Liver (tissue), 9 donors: ENCODE measurements around the gene CEP85L. TPM values are rescaled to one million over a fixed set of nuclear protein-coding genes. Genes with fewer than 3 reads are reported as not detected.

Experiments
- DNase-seq: peaks from one replicate; pipeline ENCODE4 v3.0.0-alpha.2; 2017; ENCODE audit warnings: low spot score
- H3K27ac ChIP-seq, 2 donors: one replicate each; pipeline ENCODE4 v1.7.0; 2013; ENCODE audit warnings: inconsistent platforms in 2 of 2, low read length in 2 of 2, control low read depth in 1 of 2, low read depth in 1 of 2, mild to moderate bottlenecking in 1 of 2
- H3K27me3 ChIP-seq, 4 donors: one replicate each; pipeline versions ENCODE4 v1.6.1 to v1.7.0; 2013; ENCODE audit warnings: low read length in 3 of 4, inconsistent platforms in 1 of 4, mild to moderate bottlenecking in 1 of 4, moderate library complexity in 1 of 4; ENCODE audit not compliant: control insufficient read depth in 4 of 4, insufficient read depth in 4 of 4
- H3K36me3 ChIP-seq, 4 donors: one replicate each; pipeline versions ENCODE4 v1.6.1 to v1.7.0; 2013; ENCODE audit warnings: low read length in 3 of 4, mild to moderate bottlenecking in 3 of 4, low read depth in 1 of 4, moderate library complexity in 1 of 4; ENCODE audit not compliant: control insufficient read depth in 4 of 4, insufficient read depth in 3 of 4
- H3K4me1 ChIP-seq, 4 donors: one replicate each; pipeline versions ENCODE4 v1.6.1 to v1.7.0; 2013; ENCODE audit warnings: low read length in 3 of 4, mild to moderate bottlenecking in 3 of 4, moderate library complexity in 1 of 4; ENCODE audit not compliant: control insufficient read depth in 4 of 4, insufficient read depth in 4 of 4
- H3K4me3 ChIP-seq, 3 donors: one replicate each; pipeline versions ENCODE4 v1.6.1 to v1.7.0; 2013; ENCODE audit warnings: low read length in 3 of 3, control low read depth in 1 of 3, low read depth in 1 of 3, mild to moderate bottlenecking in 1 of 3
- H3K9ac ChIP-seq, 2 donors: one replicate each; pipeline ENCODE4 v1.7.0; 2013; ENCODE audit warnings: low read length in 2 of 2, mild to moderate bottlenecking in 2 of 2, moderate library complexity in 2 of 2, control low read depth in 1 of 2, low read depth in 1 of 2
- H3K9me3 ChIP-seq, 4 donors: one replicate each; pipeline versions ENCODE4 v1.6.1 to v1.7.0; 2013; ENCODE audit warnings: low read length in 3 of 4; ENCODE audit not compliant: control insufficient read depth in 4 of 4
- EGR1 ChIP-seq, 2 donors: IDR thresholded peaks; 2 replicates each; pipeline ENCODE4 v1.6.1; 2016 to 2018; ENCODE audit warnings: antibody characterized with exemption in 2 of 2, low read depth in 2 of 2
- FOXA1 ChIP-seq: IDR thresholded peaks from 2 replicates; pipeline ENCODE4 v1.6.1; 2016; ENCODE audit warnings: antibody characterized with exemption
- FOXA2 ChIP-seq: IDR thresholded peaks from 2 replicates; pipeline ENCODE4 v1.6.1; 2016; ENCODE audit warnings: antibody characterized with exemption
- GABPA ChIP-seq, 2 donors: IDR thresholded peaks in 1 of 2; conservative IDR thresholded peaks in 1 of 2; 2 replicates each; pipeline ENCODE4 v1.6.1; 2016; ENCODE audit warnings: antibody characterized with exemption in 2 of 2, mild to moderate bottlenecking in 1 of 2, moderate library complexity in 1 of 2
- HNF4A ChIP-seq, 2 donors: conservative IDR thresholded peaks; 2 replicates each; pipeline ENCODE4 v1.6.1; 2016; ENCODE audit warnings: antibody characterized with exemption in 2 of 2, mild to moderate bottlenecking in 2 of 2
- HNF4G ChIP-seq: IDR thresholded peaks from 2 replicates; pipeline ENCODE4 v1.6.1; 2016; ENCODE audit warnings: antibody characterized with exemption
- JUND ChIP-seq, 2 donors: IDR thresholded peaks; 2 replicates each; pipeline ENCODE4 v1.6.1; 2016; ENCODE audit warnings: antibody characterized with exemption in 2 of 2
- NR2F2 ChIP-seq: IDR thresholded peaks from 2 replicates; pipeline ENCODE4 v1.6.1; 2016; ENCODE audit warnings: antibody characterized with exemption
- RAD21 ChIP-seq, 2 donors: IDR thresholded peaks; 2 replicates each; pipeline ENCODE4 v1.6.1; 2016; ENCODE audit warnings: antibody characterized with exemption in 2 of 2, mild to moderate bottlenecking in 2 of 2
- REST ChIP-seq: IDR thresholded peaks from 2 replicates; pipeline ENCODE4 v1.6.1; 2016; ENCODE audit warnings: antibody characterized with exemption, mild to moderate bottlenecking
- RXRA ChIP-seq, 2 donors: IDR thresholded peaks; 2 replicates each; pipeline ENCODE4 v1.6.1; 2017 to 2018; ENCODE audit warnings: antibody characterized with exemption in 2 of 2, mild to moderate bottlenecking in 1 of 2
- SP1 ChIP-seq: IDR thresholded peaks from 2 replicates; pipeline ENCODE4 v1.6.1; 2018; ENCODE audit warnings: antibody characterized with exemption, mild to moderate bottlenecking
- TAF1 ChIP-seq: conservative IDR thresholded peaks from 2 replicates; pipeline ENCODE4 v1.6.1; 2016; ENCODE audit warnings: antibody characterized with exemption, mild to moderate bottlenecking
- YY1 ChIP-seq: IDR thresholded peaks from 2 replicates; pipeline ENCODE4 v1.6.1; 2016; ENCODE audit warnings: antibody characterized with exemption, mild to moderate bottlenecking
- WGBS: extraction: QIAGEN DNeasy Blood & Tissue Kit; methylation state at CpG from one replicate; pipeline ENCODE4 v1.1.7; 2013; 5-methylcytosine and 5-hydroxymethylcytosine counted together
- polyA plus RNA-seq, 2 donors: library from polyadenylated mRNA; stranded (reverse) in 1 of 2; unstranded in 1 of 2; fragments of 200-250 nt in 1 of 2; fragments of >200 nt in 1 of 2; fragmentation: Nextera tagmentation in 1 of 2; extraction: Ambion mirVana in 1 of 2; gene quantifications; one replicate each; pipeline versions ENCODE4 v1.2.1 to v1.2.3, GENCODE V29; 2013 to 2015
- total RNA-seq, 2 donors: library from RNA; depleted of rRNA; stranded (reverse); fragments of >200 nt; gene quantifications; one replicate each; pipeline ENCODE4 v1.2.3, GENCODE V29; 2014
- TF ChIP-seq, protein P1 (sequence below): fragments of 150-350 bp; IDR thresholded peaks from 2 replicates; pipeline ENCODE4 v1.5.1; 2017; ENCODE audit warnings: improper control_type of control experiment, low read depth, low read length; ENCODE audit not compliant: missing input control
- TF ChIP-seq, protein P2 (sequence below): IDR thresholded peaks from 2 replicates; pipeline ENCODE4 v1.6.1; 2016; ENCODE audit warnings: antibody characterized with exemption
- TF ChIP-seq, protein P3 (sequence below): IDR thresholded peaks from 2 replicates; pipeline ENCODE4 v1.6.1; 2016; ENCODE audit warnings: antibody characterized with exemption
- TF ChIP-seq, protein P4 (sequence below): IDR thresholded peaks from 2 replicates; pipeline ENCODE4 v1.6.1; 2016; ENCODE audit warnings: antibody characterized with exemption
- donor health status: healthy.
- donor health status: healthy.
- donor health status: healthy.
- donor health status: healthy.
- donor health status: healthy.

The CEP85L gene
- total and polyA plus RNA-seq, 4 donors: 0.40 to 6.4 (median 2.3) TPM

- Histone ChIP-seq H3K36me3 (peaks cover 0 to 3% (median under 1%) of the 10 kb centered on the region in 4 donors), H3K27ac (no peak overlapping the region), H3K9ac (no peak overlapping the region), H3K4me1 (no peaks in the 10 kb centered on the region), H3K27me3 (no peaks in the 10 kb centered on the region), H3K9me3 (no peaks in the 10 kb centered on the region), H3K4me3 (no peak overlapping the region)
- WGBS: 88% methylated on average over 5 of the region's 5 CpGs
- no peak for TF ChIP-seq FOXA2
- TF ChIP-seq, protein P1, sequence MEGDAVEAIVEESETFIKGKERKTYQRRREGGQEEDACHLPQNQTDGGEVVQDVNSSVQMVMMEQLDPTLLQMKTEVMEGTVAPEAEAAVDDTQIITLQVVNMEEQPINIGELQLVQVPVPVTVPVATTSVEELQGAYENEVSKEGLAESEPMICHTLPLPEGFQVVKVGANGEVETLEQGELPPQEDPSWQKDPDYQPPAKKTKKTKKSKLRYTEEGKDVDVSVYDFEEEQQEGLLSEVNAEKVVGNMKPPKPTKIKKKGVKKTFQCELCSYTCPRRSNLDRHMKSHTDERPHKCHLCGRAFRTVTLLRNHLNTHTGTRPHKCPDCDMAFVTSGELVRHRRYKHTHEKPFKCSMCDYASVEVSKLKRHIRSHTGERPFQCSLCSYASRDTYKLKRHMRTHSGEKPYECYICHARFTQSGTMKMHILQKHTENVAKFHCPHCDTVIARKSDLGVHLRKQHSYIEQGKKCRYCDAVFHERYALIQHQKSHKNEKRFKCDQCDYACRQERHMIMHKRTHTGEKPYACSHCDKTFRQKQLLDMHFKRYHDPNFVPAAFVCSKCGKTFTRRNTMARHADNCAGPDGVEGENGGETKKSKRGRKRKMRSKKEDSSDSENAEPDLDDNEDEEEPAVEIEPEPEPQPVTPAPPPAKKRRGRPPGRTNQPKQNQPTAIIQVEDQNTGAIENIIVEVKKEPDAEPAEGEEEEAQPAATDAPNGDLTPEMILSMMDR: no peak
- TF ChIP-seq JUND (IDR thresholded peaks at IDR 0.05): no peak
- TF ChIP-seq REST: no peak
- TF ChIP-seq YY1: no peak
- TF ChIP-seq HNF4A (conservative IDR thresholded peaks at IDR 0.05): no peak
- TF ChIP-seq, protein P2, sequence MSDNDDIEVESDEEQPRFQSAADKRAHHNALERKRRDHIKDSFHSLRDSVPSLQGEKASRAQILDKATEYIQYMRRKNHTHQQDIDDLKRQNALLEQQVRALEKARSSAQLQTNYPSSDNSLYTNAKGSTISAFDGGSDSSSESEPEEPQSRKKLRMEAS: no peak
- TF ChIP-seq, protein P3, sequence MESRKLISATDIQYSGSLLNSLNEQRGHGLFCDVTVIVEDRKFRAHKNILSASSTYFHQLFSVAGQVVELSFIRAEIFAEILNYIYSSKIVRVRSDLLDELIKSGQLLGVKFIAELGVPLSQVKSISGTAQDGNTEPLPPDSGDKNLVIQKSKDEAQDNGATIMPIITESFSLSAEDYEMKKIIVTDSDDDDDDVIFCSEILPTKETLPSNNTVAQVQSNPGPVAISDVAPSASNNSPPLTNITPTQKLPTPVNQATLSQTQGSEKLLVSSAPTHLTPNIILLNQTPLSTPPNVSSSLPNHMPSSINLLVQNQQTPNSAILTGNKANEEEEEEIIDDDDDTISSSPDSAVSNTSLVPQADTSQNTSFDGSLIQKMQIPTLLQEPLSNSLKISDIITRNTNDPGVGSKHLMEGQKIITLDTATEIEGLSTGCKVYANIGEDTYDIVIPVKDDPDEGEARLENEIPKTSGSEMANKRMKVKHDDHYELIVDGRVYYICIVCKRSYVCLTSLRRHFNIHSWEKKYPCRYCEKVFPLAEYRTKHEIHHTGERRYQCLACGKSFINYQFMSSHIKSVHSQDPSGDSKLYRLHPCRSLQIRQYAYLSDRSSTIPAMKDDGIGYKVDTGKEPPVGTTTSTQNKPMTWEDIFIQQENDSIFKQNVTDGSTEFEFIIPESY: no peak
- TF ChIP-seq GABPA (IDR thresholded peaks at IDR 0.05 in 1 of 2, conservative IDR thresholded peaks at IDR 0.05 in 1 of 2): no peak
- TF ChIP-seq SP1: no peak
- no peak for TF ChIP-seq EGR1 (IDR thresholded peaks at IDR 0.05; ENCODE audit: low read depth in 2 of 2)
- TF ChIP-seq RXRA (IDR thresholded peaks at IDR 0.05): no peak
- TF ChIP-seq TAF1: no peak
- no peak for TF ChIP-seq NR2F2
- TF ChIP-seq, protein P4, sequence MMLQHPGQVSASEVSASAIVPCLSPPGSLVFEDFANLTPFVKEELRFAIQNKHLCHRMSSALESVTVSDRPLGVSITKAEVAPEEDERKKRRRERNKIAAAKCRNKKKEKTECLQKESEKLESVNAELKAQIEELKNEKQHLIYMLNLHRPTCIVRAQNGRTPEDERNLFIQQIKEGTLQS: no peak
- no peak for TF ChIP-seq HNF4G
- no peak for TF ChIP-seq RAD21 (IDR thresholded peaks at IDR 0.05)
- no peak for TF ChIP-seq FOXA1
- no peak for DNase-seq
These were observed 145.2 kb downstream of the CEP85L start for GRCh38 chr6:118506071-118506638.
